Vagina (tissue), 2 donors: ENCODE results near the gene ASCL3.

ENCODE experiments used
- POLR2A ChIP-seq, 2 donors: fragments of 450-650 bp; IDR thresholded peaks; one replicate each; pipeline ENCODE4 v1.6.1; 2017; ENCODE audit warnings: antibody characterized with exemption in 2 of 2, mild to moderate bottlenecking in 2 of 2, moderate library complexity in 2 of 2
- POLR2AphosphoS5 ChIP-seq, 2 donors: sonication (generic); formaldehyde crosslinking; IDR thresholded peaks; one replicate each; pipeline ENCODE4 v1.9.0; 2017; ENCODE audit warnings: antibody characterized with exemption in 2 of 2, mild to moderate bottlenecking in 2 of 2, low read depth in 1 of 2; ENCODE audit not compliant: insufficient read depth in 1 of 2
- TF ChIP-seq, protein P1 (sequence below), 3 experiments: fragments of 450-650 bp in 2 of 3; fragments of 200-600 bp in 1 of 3; sonication (generic) in 1 of 3; IDR thresholded peaks; one replicate each; pipeline ENCODE4 v1.5.1; 2017 to 2019; ENCODE audit warnings: antibody characterized with exemption in 3 of 3, mild to moderate bottlenecking in 2 of 3, moderate library complexity in 2 of 3

DNA sequence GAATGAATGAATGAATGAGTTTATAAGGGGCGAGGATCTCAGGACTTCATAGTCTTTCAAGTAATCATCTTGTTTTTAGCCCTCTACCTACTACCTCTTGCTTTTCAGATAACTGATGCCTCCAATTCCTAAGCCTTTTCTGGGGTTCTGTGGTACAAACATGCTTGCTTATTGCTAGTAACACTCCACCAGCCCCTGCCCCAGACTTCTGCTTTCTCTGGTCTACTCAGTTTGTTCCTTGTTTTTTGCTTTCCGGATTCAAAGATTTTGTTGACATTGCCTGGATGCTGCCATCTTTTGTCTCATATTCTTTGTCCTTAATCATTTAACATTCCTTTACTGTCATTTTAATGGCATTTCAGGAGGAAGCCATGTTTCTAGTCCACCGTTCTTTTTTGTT is 30.3 kb upstream of the ASCL3 start:
- TF ChIP-seq, protein P1, sequence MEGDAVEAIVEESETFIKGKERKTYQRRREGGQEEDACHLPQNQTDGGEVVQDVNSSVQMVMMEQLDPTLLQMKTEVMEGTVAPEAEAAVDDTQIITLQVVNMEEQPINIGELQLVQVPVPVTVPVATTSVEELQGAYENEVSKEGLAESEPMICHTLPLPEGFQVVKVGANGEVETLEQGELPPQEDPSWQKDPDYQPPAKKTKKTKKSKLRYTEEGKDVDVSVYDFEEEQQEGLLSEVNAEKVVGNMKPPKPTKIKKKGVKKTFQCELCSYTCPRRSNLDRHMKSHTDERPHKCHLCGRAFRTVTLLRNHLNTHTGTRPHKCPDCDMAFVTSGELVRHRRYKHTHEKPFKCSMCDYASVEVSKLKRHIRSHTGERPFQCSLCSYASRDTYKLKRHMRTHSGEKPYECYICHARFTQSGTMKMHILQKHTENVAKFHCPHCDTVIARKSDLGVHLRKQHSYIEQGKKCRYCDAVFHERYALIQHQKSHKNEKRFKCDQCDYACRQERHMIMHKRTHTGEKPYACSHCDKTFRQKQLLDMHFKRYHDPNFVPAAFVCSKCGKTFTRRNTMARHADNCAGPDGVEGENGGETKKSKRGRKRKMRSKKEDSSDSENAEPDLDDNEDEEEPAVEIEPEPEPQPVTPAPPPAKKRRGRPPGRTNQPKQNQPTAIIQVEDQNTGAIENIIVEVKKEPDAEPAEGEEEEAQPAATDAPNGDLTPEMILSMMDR (IDR thresholded peaks at IDR 0.05) = no peak
- TF ChIP-seq POLR2A (IDR thresholded peaks at IDR 0.05) (no peak), POLR2AphosphoS5 (IDR thresholded peaks at IDR 0.05; ENCODE audit: insufficient read depth in 1 of 2, low read depth in 1 of 2) (no peak)
